ENCODE measurements around the gene VAT1. TPM values are rescaled to one million over a fixed set of nuclear protein-coding genes. Genes with fewer than 3 reads are reported as not detected.

The VAT1 gene
- total RNA-seq, 1 experiment from 2014 or later: 262 TPM

- Histone ChIP-seq H3K23me2 (ENCODE audit: insufficient read length, low read depth, low read length, poor library complexity, severe bottlenecking) (peaks cover 12% of the 10 kb centered on the region), H4K8ac (replicated peaks; ENCODE audit: insufficient read length, low read depth, low read length) (no peak overlapping the region), H3T11ph (ENCODE audit: low read length) (no peak overlapping the region), H3K4me2 (ENCODE audit: insufficient read depth, insufficient read length, low read length) (no peak overlapping the region), H2BK5ac (ENCODE audit: insufficient read length, low read length) (no peak overlapping the region), H3K27ac (ENCODE audit: insufficient read length, low read depth, low read length) (no peak overlapping the region), H3K56ac (ENCODE audit: insufficient read length, low read depth, low read length) (no peak overlapping the region), H3K27me3 (ENCODE audit: insufficient read depth, low read length) (no peaks in the 10 kb centered on the region), H3K9me3 (ENCODE audit: control insufficient read depth, low read depth, low read length) (no peaks in the 10 kb centered on the region), H2BK12ac (ENCODE audit: insufficient read length, low read depth, low read length) (no peak overlapping the region), H2AFZ (ENCODE audit: low read length) (no peak overlapping the region), H3K79me2 (ENCODE audit: insufficient read depth, low read length) (no peaks in the 10 kb centered on the region; the same call in 1 of the 2 replicates), H2BK15ac (ENCODE audit: low read depth, low read length) (no peak overlapping the region), H3K9ac (ENCODE audit: extremely low read depth, insufficient read length, low read length) (no peak overlapping the region), H3K18ac (ENCODE audit: insufficient read length, low read depth, low read length) (no peak overlapping the region), H4K20me1 (ENCODE audit: control insufficient read depth, insufficient read depth, insufficient read length) (no peaks in the 10 kb centered on the region), H2BK120ac (ENCODE audit: low read depth, low read length, poor library complexity, severe bottlenecking) (no peak overlapping the region), H2BK20ac (ENCODE audit: low read depth, low read length, poor library complexity, severe bottlenecking) (no peak overlapping the region), H3K14ac (ENCODE audit: insufficient read depth, low read length) (no peak overlapping the region), H3K79me1 (ENCODE audit: insufficient read depth, low read depth, low read length, poor library complexity, severe bottlenecking) (no peaks in the 10 kb centered on the region), H3K4me1 (ENCODE audit: insufficient read depth, low read length) (peaks cover 10% of the 10 kb centered on the region; the same call in 1 of the 2 replicates), H3K4ac (ENCODE audit: low read depth, low read length) (no peak overlapping the region), H4K91ac (ENCODE audit: insufficient read length, low read depth, low read length) (no peak overlapping the region), H3K23ac (ENCODE audit: insufficient read length, low read depth, low read length) (no peak overlapping the region), H4K5ac (ENCODE audit: insufficient read length, low read depth, low read length) (no peak overlapping the region), H2AK5ac (ENCODE audit: insufficient read length, low read length) (no peak overlapping the region)
- no CpG with 5 or more reads among the region's 5 CpGs for WGBS (ENCODE audit: extremely low coverage, insufficient read length, low lambda C conversion rate)
- Mint-ChIP-seq H3K27me3 (ENCODE audit: low read depth) (no peaks in the 10 kb centered on the region), H3K27ac (no peak overlapping the region; a peak in 1 of 7 replicates), H3K4me3 (peak overlapping the region; percentile 75 to 98), H3K4me1 (peaks cover 42 to 49% of the 10 kb centered on the region in 2 experiments), H3K36me3 (ENCODE audit: insufficient read depth in 1 of 3, low read depth in 3 of 3) (peaks cover 10 to 30% (median 25%) of the 10 kb centered on the region in 3 experiments; a peak in 6 of 7 replicates), H3K9me3 (no peaks in the 10 kb centered on the region)
- TF ChIP-seq CTCF (conservative IDR thresholded peaks at IDR 0.05): no peak
- DNase-seq: no peak
Measured at GRCh38 chr17:43026595-43026994, 4.4 kb upstream of the VAT1 start.

Data from H9 (cell line).